T-helper 2 cell treated with Interferon-gamma antibody and Interleukin-4, amounts not matched to agents 100 ng/mL and 5 ng/mL, for 36 hours (primary cell): ENCODE results near the gene EVC2. TPM values are rescaled to one million over a fixed set of nuclear protein-coding genes. Genes with fewer than 3 reads are reported as not detected.

Experiments used
- intact Hi-C: fragments of 100-400 bp; cut with micrococcal nuclease; formaldehyde crosslinking; loops from one replicate; pipeline ENCODE4 v1.15.1; 2023
- total RNA-seq: library from RNA; stranded (reverse); gene quantifications from 2 replicates; pipeline ENCODE4 v1.2.3, GENCODE V29; 2022

The EVC2 gene
- total RNA-seq, result 0.34 and 0.41 TPM in 2 replicates

GRCh38 chr4:5708449-5709206 is at the start of gene EVC2:
Gene EVC2 (minus strand): TSS chr4:5708559. CDS start chr4:5708513, 46 bp downstream.
- intact Hi-C loops, result no loop called here

- intact Hi-C loops, result no loop called here
Observed at GRCh38 chr4:5757954-5758353, 49.6 kb upstream of the EVC2 start.

- intact Hi-C loops, result no loop called here
Observed at GRCh38 chr4:5757536-5757935, 49.2 kb upstream of the EVC2 start.

GRCh38 chr4:5757091-5757490 is 48.7 kb upstream of the EVC2 start:
- intact Hi-C loops, result no loop called here

- intact Hi-C loops, result no loop called here
Observed at GRCh38 chr4:5756271-5756670, 47.9 kb upstream of the EVC2 start.

GRCh38 chr4:5755679-5756078 is 47.3 kb upstream of the EVC2 start:
- intact Hi-C loops, result no loop called here

GRCh38 chr4:5755161-5755560 is 46.8 kb upstream of the EVC2 start:
- intact Hi-C loops, result no loop called here

GRCh38 chr4:5754529-5754881 is 46.1 kb upstream of the EVC2 start:
- intact Hi-C loops, result no loop called here

GRCh38 chr4:5753766-5754528 is 45.6 kb upstream of the EVC2 start:
- intact Hi-C loops, result no loop called here

- intact Hi-C loops, result no loop called here
Observed at GRCh38 chr4:5753366-5753765, 45.0 kb upstream of the EVC2 start.

- intact Hi-C loops, result no loop called here
Observed at GRCh38 chr4:5752376-5753184, 44.2 kb upstream of the EVC2 start.

- intact Hi-C loops, result no loop called here
Observed at GRCh38 chr4:5751666-5752375, 43.5 kb upstream of the EVC2 start.

- intact Hi-C loops, result no loop called here
Observed at GRCh38 chr4:5750946-5751665, 42.7 kb upstream of the EVC2 start.

GRCh38 chr4:5750052-5750945 is 41.9 kb upstream of the EVC2 start:
- intact Hi-C loops, result no loop called here

GRCh38 chr4:5749568-5749967 is 41.2 kb upstream of the EVC2 start:
- intact Hi-C loops, result no loop called here

- intact Hi-C loops, result no loop called here
Observed at GRCh38 chr4:5747738-5748375, 39.5 kb upstream of the EVC2 start.

- intact Hi-C loops, result no loop called here
Observed at GRCh38 chr4:5746829-5747737, 38.7 kb upstream of the EVC2 start.

- intact Hi-C loops, result no loop called here
Observed at GRCh38 chr4:5746250-5746649, 37.9 kb upstream of the EVC2 start.
